Cerebellar nuclear complex (tissue), 1 donor: Measurements from ENCODE around the gene CCDC51.

Experiments used
- DNase-seq, 2 experiments: peaks; one replicate each; lab custom pipeline; 2025; lab: John Stamatoyannopoulos, UW

Gene CCDC51

GRCh38 chr3:48419149-48419548 is 20.8 kb downstream of the CCDC51 start:
- no peak for DNase-seq

GRCh38 chr3:48418651-48419050 is 21.3 kb downstream of the CCDC51 start:
- no peak for DNase-seq

GRCh38 chr3:48418140-48418539 is 21.8 kb downstream of the CCDC51 start:
- DNase-seq = no peak

- no peak for DNase-seq
Measured at GRCh38 chr3:48417529-48418108, 22.3 kb downstream of the CCDC51 start.

- DNase-seq = no peak
Measured at GRCh38 chr3:48416546-48416945, 23.4 kb downstream of the CCDC51 start.

GRCh38 chr3:48416091-48416505 is 23.8 kb downstream of the CCDC51 start:
- no peak for DNase-seq

- no peak for DNase-seq
Measured at GRCh38 chr3:48415251-48415953, 24.5 kb downstream of the CCDC51 start.

GRCh38 chr3:48414376-48415250 is 25.3 kb downstream of the CCDC51 start:
- DNase-seq = no peak

GRCh38 chr3:48413611-48414010 is 26.3 kb downstream of the CCDC51 start:
- no peak for DNase-seq

- no peak for DNase-seq
Measured at GRCh38 chr3:48413086-48413485, 26.8 kb downstream of the CCDC51 start.

GRCh38 chr3:48412375-48413001 is 27.4 kb downstream of the CCDC51 start:
- no peak for DNase-seq

- no peak for DNase-seq
Measured at GRCh38 chr3:48411606-48412374, 28.1 kb downstream of the CCDC51 start.

- no peak for DNase-seq
Measured at GRCh38 chr3:48411041-48411588, 28.8 kb downstream of the CCDC51 start.

GRCh38 chr3:48410205-48411040 is 29.5 kb downstream of the CCDC51 start:
- DNase-seq = no peak

GRCh38 chr3:48409291-48410201 is 30.4 kb downstream of the CCDC51 start:
- DNase-seq = no peak

- no peak for DNase-seq
Measured at GRCh38 chr3:48408823-48409281, 31.1 kb downstream of the CCDC51 start.

- DNase-seq = no peak
Measured at GRCh38 chr3:48407542-48408099, 32.3 kb downstream of the CCDC51 start.

GRCh38 chr3:48406443-48407431 is 33.2 kb downstream of the CCDC51 start:
- no peak for DNase-seq
